Measurements from ENCODE around the gene SLFN14.
"Not testable (repeated sequence)": the region's sequence is repeated elsewhere in the genome, so short reads cannot be mapped to it uniquely, and the experiment has no call there.

The SLFN14 gene

GRCh38 chr17:35560703-35561102, at the start of gene SLFN14:
Gene SLFN14, minus strand, starts transcription at chr17:35560819. Its CDS starts 2,757 bp downstream, at chr17:35558062.
- no peak for DNase-seq

- DNase-seq: no peak
Measured at GRCh38 chr17:35609831-35610230, 49.2 kb upstream of the SLFN14 start.

- no peak for DNase-seq
Measured at GRCh38 chr17:35607239-35607847, 46.7 kb upstream of the SLFN14 start.

- no peak for DNase-seq
Measured at GRCh38 chr17:35605678-35606077, 45.1 kb upstream of the SLFN14 start.

GRCh38 chr17:35603674-35604073, 43.1 kb upstream of the SLFN14 start:
- no peak for DNase-seq

GRCh38 chr17:35597604-35598003, 37.0 kb upstream of the SLFN14 start:
- DNase-seq: no peak

GRCh38 chr17:35596530-35597233, 36.1 kb upstream of the SLFN14 start:
- DNase-seq: no peak

GRCh38 chr17:35596072-35596471, 35.5 kb upstream of the SLFN14 start:
- no peak for DNase-seq

- DNase-seq: no peak
Measured at GRCh38 chr17:35588196-35588920, 27.7 kb upstream of the SLFN14 start.

- peak; percentile 94 for DNase-seq
Measured at GRCh38 chr17:35587074-35587961, 26.7 kb upstream of the SLFN14 start, which contains the start of gene AP2B1. Gene AP2B1, plus strand, starts transcription at chr17:35587322. Its CDS starts 6,709 bp downstream, at chr17:35594031.

- no peak for DNase-seq
Measured at GRCh38 chr17:35586569-35587073, 26.0 kb upstream of the SLFN14 start.

GRCh38 chr17:35584061-35584460, 23.4 kb upstream of the SLFN14 start:
- peak; percentile 49 for DNase-seq

GRCh38 chr17:35578929-35579432, 18.4 kb upstream of the SLFN14 start:
- no peak for DNase-seq

GRCh38 chr17:35578197-35578928, 17.7 kb upstream of the SLFN14 start, which contains the start of gene PEX12:
Gene PEX12, minus strand, starts transcription at chr17:35578571. Its CDS starts 550 bp downstream, at chr17:35578021.
- peak; percentile 76 for DNase-seq

GRCh38 chr17:35577830-35578196, 17.2 kb upstream of the SLFN14 start:
- no peak for DNase-seq

GRCh38 chr17:35575759-35576158, 15.1 kb upstream of the SLFN14 start:
- no peak for DNase-seq

- no peak for DNase-seq
Measured at GRCh38 chr17:35569405-35569804, 8.8 kb upstream of the SLFN14 start.

GRCh38 chr17:35568561-35568960, 7.9 kb upstream of the SLFN14 start:
- peak; percentile 82 for DNase-seq

GRCh38 chr17:35566968-35567367, 6.3 kb upstream of the SLFN14 start:
- no peak for DNase-seq

- DNase-seq: not testable (repeated sequence)
Measured at GRCh38 chr17:35563181-35563580, 2.6 kb upstream of the SLFN14 start.

- DNase-seq: no peak
Measured at GRCh38 chr17:35559495-35560210, 966 bp downstream of the SLFN14 start.
